Measurements from ENCODE around the gene CACNB2.

The CACNB2 gene

DNA sequence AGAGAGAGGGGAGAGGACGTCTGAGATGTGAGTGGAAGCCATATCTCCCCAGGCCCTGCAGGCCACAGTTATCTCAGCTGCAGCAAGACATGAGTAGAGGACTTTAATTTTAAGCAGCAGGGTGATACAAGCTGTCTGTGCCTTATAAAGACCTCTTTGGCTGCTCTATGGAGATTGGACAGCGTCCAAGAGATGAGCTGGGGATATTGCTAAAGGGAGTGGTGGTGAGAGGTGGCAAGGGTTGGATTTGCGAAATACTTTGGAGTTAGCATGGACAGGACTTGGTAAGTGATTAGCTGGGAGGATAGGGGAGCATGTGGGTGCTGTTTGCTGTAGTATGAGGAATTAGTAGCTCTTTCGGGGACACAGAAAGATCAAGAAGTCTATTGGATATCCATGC lies 191.8 kb downstream of the CACNB2 start:
- CTCF ChIA-PET: no interaction called here
- TF ChIP-seq LEF1 (IDR thresholded peaks at IDR 0.05; ENCODE audit: borderline replicate concordance) (no peak), ELF4 (IDR thresholded peaks at IDR 0.05) (no peak), SP1 (IDR thresholded peaks at IDR 0.05) (no peak), FOXK2 (IDR thresholded peaks at IDR 0.05) (no peak), PKNOX1 (IDR thresholded peaks at IDR 0.05) (no peak)
- POLR2A ChIA-PET: no interaction called here
- DNase-seq (ENCODE audit: extremely low spot score): no peak

- no peak for DNase-seq (ENCODE audit: extremely low spot score)
- POLR2A ChIA-PET: no interaction called here
- CTCF ChIA-PET: no interaction called here
- TF ChIP-seq ARNT (IDR thresholded peaks at IDR 0.05) (no peak), FOXA1 (IDR thresholded peaks at IDR 0.05) (no peak), CTBP1 (IDR thresholded peaks at IDR 0.05; ENCODE audit: borderline replicate concordance) (no peak), FOXK2 (IDR thresholded peaks at IDR 0.05) (no peak), NFRKB (IDR thresholded peaks at IDR 0.05) (no peak), L3MBTL2 (conservative IDR thresholded peaks at IDR 0.05) (no peak), ELF4 (IDR thresholded peaks at IDR 0.05) (no peak), PKNOX1 (IDR thresholded peaks at IDR 0.05) (no peak), HDGF (IDR thresholded peaks at IDR 0.05; ENCODE audit: borderline replicate concordance) (no peak), ZNF384 (IDR thresholded peaks at IDR 0.05) (no peak), LEF1 (IDR thresholded peaks at IDR 0.05; ENCODE audit: borderline replicate concordance) (no peak), TARDBP (IDR thresholded peaks at IDR 0.05) (no peak), BHLHE40 (IDR thresholded peaks at IDR 0.05; ENCODE audit: borderline replicate concordance) (no peak), SP1 (IDR thresholded peaks at IDR 0.05) (no peak), FOXM1 (IDR thresholded peaks at IDR 0.05; ENCODE audit: borderline replicate concordance) (no peak), SUZ12 (IDR thresholded peaks at IDR 0.05) (no peak)
These were observed 192.3 kb downstream of the CACNB2 start for GRCh38 chr10:18332484-18332883.

GRCh38 chr10:18333621-18334020 lies 193.4 kb downstream of the CACNB2 start:
- POLR2A ChIA-PET: no interaction called here
- CTCF ChIA-PET: interaction anchor here (0.8 kb wide), 1 partner anchor 11 kb away, joined by 3 read pairs; no protein-coding TSS in a partner anchor
- DNase-seq (ENCODE audit: extremely low spot score): no peak
- TF ChIP-seq PKNOX1 (IDR thresholded peaks at IDR 0.05): no peak
- TF ChIP-seq ARNT (IDR thresholded peaks at IDR 0.05): no peak
- TF ChIP-seq FOXK2 (IDR thresholded peaks at IDR 0.05): no peak

DNA sequence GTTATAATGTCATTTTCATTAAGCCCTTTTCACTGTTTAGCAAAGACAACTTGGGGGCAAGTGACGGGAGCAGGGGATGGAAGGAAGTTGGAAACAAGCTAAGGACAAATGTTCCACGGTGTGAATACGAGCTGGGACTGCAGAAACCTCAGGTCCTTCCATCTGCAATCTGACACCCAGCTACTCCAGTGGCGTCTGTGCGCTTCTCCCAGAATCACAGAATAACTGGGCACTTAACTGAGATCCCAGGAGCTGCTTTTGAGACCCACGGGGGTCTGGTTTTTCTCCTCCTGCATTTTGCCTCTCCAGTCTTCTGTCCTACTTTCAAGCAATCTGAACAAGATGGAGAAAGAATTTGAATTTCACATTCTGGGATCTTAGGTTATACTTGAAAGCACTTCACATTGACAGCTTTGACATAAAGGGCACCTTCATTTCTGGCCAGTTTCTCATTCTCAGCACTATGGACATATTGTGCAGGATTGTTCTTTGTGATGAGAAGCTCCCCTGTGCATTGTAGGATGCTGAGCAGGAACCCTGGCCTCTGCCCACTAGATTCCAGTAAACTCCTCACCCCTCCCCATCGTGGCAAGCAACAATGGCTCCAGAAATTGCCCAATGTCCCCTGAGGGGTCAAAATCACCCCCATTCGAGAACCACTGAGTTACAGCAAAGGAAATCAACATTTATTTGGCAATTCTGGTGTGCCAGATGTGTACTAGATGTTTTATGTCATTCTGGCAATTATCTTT lies 194.1 kb downstream of the CACNB2 start:
- DNase-seq (ENCODE audit: extremely low spot score): peak; percentile 32
- CTCF ChIA-PET: interaction anchor here (0.8 kb wide), 1 partner anchor 10 kb away, joined by 3 read pairs; no protein-coding TSS in a partner anchor
- TF ChIP-seq ZNF384 (IDR thresholded peaks at IDR 0.05) (no peak), ARNT (IDR thresholded peaks at IDR 0.05) (no peak), BHLHE40 (IDR thresholded peaks at IDR 0.05; ENCODE audit: borderline replicate concordance) (no peak), CTBP1 (IDR thresholded peaks at IDR 0.05; ENCODE audit: borderline replicate concordance) (no peak), NFRKB (IDR thresholded peaks at IDR 0.05) (no peak), SUZ12 (IDR thresholded peaks at IDR 0.05) (no peak), HDGF (IDR thresholded peaks at IDR 0.05; ENCODE audit: borderline replicate concordance) (no peak), SP1 (IDR thresholded peaks at IDR 0.05) (no peak), ELF4 (IDR thresholded peaks at IDR 0.05) (no peak), FOXA1 (IDR thresholded peaks at IDR 0.05) (no peak)
- POLR2A ChIA-PET: no interaction called here

DNA sequence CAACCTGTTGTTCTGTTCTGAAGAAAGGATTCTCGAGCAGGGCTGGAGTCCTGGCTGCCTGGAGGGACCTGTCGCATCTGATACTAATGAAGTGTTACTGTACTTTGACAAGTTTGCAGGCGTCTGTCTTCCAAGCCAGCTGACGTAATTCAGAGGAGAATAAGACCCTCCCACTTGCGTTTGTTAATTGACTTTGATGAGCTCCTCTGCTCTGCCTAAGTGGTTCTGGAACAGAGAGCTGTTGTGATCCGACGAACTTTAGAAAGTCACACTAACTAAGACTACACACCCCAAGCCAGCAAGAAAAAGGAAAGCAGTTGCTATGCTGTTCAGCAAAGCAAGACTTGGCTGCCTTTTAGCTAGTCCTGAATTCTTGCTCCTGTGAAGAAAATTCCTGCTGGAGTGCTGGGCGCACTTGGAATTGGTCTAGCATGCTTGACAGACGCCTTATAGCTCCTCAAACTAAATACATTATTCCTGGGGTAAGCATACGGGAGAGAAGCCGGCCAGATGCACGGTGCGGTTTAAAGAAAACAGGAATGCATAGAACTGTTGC lies 200.3 kb downstream of the CACNB2 start:
- ChIA-PET POLR2A (no interaction called here), CTCF (interaction anchor here (0.8 kb wide), 1 partner anchor 121 kb away, joined by 3 read pairs; no protein-coding TSS in a partner anchor)
- TF ChIP-seq SP1 (IDR thresholded peaks at IDR 0.05): no peak
- TF ChIP-seq CTBP1 (IDR thresholded peaks at IDR 0.05; ENCODE audit: borderline replicate concordance): no peak
- TF ChIP-seq ELF4 (IDR thresholded peaks at IDR 0.05): no peak
- no peak for TF ChIP-seq ZNF384 (IDR thresholded peaks at IDR 0.05)
- 0 out of 2 replicates have a peak, but pooled peaks have one; percentile 11 for TF ChIP-seq PKNOX1 (IDR thresholded peaks at IDR 0.05)
- peak; percentile 17 for DNase-seq (ENCODE audit: extremely low spot score)

GRCh38 chr10:18341055-18341454 lies 200.8 kb downstream of the CACNB2 start:
- no peak for TF ChIP-seq LEF1 (IDR thresholded peaks at IDR 0.05; ENCODE audit: borderline replicate concordance)
- TF ChIP-seq ARNT (IDR thresholded peaks at IDR 0.05): no peak
- TF ChIP-seq HDGF (IDR thresholded peaks at IDR 0.05; ENCODE audit: borderline replicate concordance): no peak
- no peak for TF ChIP-seq L3MBTL2 (conservative IDR thresholded peaks at IDR 0.05)
- TF ChIP-seq CTBP1 (IDR thresholded peaks at IDR 0.05; ENCODE audit: borderline replicate concordance): no peak
- TF ChIP-seq BHLHE40 (IDR thresholded peaks at IDR 0.05; ENCODE audit: borderline replicate concordance): no peak
- no peak for TF ChIP-seq FOXM1 (IDR thresholded peaks at IDR 0.05; ENCODE audit: borderline replicate concordance)
- DNase-seq (ENCODE audit: extremely low spot score): no peak
- ChIA-PET CTCF (interaction anchor here (0.8 kb wide), 1 partner anchor 121 kb away, joined by 3 read pairs; no protein-coding TSS in a partner anchor), POLR2A (no interaction called here)
